ENCODE data around the gene RAB6B.

RAB6B gene

GRCh38 chr3:133834621-133835417 lies 60.9 kb downstream of the RAB6B start:
- H3K4me3 ChIP-seq (ENCODE audit: low read length), result no peak overlapping the region
- no peak for DNase-seq (ENCODE audit: low read depth)
- no peak for TF ChIP-seq CTCF (conservative IDR thresholded peaks at IDR 0.05; ENCODE audit: low read length)

- no peak for TF ChIP-seq CTCF (conservative IDR thresholded peaks at IDR 0.05; ENCODE audit: low read length)
- no peak overlapping the region for H3K4me3 ChIP-seq (ENCODE audit: low read length)
- DNase-seq (ENCODE audit: low read depth), result no peak
Measured at GRCh38 chr3:133833880-133834620, 61.6 kb downstream of the RAB6B start.

DNA sequence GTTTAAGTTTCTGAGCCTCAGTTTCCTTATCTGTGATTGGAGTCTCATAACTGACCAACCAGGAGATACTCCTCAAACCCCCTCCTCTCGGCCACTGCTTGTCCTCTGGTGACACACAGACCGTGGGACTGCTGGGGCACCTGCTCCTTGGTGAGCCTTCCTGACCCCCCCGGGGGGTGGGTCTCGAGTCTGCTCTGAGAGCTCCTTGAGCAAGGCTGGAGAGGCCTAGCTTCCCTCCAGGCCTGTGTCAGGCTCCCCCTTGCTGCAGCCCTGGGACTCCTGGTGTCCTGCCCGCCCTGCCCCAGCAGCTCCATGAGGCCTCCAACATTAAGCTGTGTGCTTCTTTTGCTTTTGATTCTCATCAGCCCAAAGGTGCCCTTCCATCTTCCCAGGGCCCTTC lies 62.4 kb downstream of the RAB6B start:
- H3K4me3 ChIP-seq (ENCODE audit: low read length), result no peak overlapping the region
- no peak for TF ChIP-seq CTCF (conservative IDR thresholded peaks at IDR 0.05; ENCODE audit: low read length)
- no peak for DNase-seq (ENCODE audit: low read depth)

DNA sequence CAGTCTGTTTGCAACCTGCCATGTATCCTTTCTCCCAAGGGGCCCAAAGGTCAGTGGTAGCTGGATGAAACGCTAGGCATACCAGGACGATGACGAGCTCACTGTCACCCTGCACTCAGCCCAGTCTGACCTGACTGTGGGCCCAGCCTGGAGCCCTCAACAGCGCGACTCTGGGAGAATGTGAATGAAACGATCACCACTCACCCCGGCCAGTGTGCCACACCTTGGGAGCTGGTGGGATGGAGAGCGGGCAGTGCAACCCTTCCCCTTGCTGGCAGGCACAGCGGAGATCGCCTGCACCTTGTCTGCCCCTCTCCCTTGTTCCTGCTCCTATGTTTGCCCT lies 62.9 kb downstream of the RAB6B start:
- H3K4me3 ChIP-seq (ENCODE audit: low read length), result no peak overlapping the region
- no peak for TF ChIP-seq CTCF (conservative IDR thresholded peaks at IDR 0.05; ENCODE audit: low read length)
- DNase-seq (ENCODE audit: low read depth), result no peak

- H3K4me3 ChIP-seq (ENCODE audit: low read length), result no peak overlapping the region
- TF ChIP-seq CTCF (conservative IDR thresholded peaks at IDR 0.05; ENCODE audit: low read length), result no peak
- no peak for DNase-seq (ENCODE audit: low read depth)
Measured at GRCh38 chr3:133831966-133832801, 63.5 kb downstream of the RAB6B start.

DNA sequence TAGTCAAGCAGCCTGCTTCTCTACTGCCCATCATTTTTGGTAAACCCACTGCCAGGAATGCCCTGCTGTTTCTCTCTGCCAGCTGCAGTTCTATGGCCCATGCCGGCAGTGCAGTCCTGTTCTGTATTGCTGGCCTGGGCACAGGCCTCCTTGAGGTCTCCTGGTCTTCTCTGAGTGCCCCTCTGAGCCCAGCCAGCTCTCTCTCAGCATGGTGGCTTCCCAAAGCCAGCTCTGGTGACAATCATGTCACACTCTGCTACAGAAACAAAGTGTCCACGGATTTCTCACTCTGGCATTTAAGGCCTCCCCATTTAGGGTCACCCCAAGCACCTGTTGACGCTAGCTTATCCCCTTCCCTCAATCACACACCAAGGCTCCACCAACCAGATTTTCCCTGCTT lies 65.6 kb downstream of the RAB6B start:
- H3K4me3 ChIP-seq (ENCODE audit: low read length), result no peak overlapping the region
- no peak for TF ChIP-seq CTCF (conservative IDR thresholded peaks at IDR 0.05; ENCODE audit: low read length)

More for the DNA sequence above, 65.6 kb downstream of the RAB6B start:
- no peak for DNase-seq (ENCODE audit: low read depth)

Measured in AG10803 (cell line).